GM04504 (cell line): ENCODE results near the gene ARHGAP6.
A peak's percentile ranks its signal among the peaks of the same experiment; 100 is the strongest.

Source experiments
- DNase-seq: peaks from one replicate; pipeline ENCODE4 v3.0.0-alpha.2; 2012; ENCODE audit warnings: low read depth

The ARHGAP6 gene

DNA sequence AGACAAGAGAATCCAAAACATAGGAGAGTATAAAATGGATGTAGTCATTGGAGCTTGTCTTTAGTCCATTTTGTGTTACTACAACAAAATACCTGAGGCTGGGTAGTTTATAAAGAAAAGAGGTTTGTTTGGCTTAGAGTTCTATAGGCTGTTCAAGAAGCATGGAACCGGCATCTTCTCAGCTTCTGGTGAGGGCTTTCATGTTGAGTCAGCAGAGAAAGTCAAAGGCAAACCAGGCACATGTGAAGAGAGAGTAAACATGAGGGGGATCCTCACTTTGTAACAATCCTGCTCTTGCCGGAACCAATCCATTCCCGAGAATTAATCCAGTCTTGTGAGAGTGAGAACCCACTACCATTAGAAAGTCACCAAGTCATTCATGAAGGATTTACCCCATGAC is 562.7 kb downstream of the ARHGAP6 start:
- DNase-seq, result no peak

DNA sequence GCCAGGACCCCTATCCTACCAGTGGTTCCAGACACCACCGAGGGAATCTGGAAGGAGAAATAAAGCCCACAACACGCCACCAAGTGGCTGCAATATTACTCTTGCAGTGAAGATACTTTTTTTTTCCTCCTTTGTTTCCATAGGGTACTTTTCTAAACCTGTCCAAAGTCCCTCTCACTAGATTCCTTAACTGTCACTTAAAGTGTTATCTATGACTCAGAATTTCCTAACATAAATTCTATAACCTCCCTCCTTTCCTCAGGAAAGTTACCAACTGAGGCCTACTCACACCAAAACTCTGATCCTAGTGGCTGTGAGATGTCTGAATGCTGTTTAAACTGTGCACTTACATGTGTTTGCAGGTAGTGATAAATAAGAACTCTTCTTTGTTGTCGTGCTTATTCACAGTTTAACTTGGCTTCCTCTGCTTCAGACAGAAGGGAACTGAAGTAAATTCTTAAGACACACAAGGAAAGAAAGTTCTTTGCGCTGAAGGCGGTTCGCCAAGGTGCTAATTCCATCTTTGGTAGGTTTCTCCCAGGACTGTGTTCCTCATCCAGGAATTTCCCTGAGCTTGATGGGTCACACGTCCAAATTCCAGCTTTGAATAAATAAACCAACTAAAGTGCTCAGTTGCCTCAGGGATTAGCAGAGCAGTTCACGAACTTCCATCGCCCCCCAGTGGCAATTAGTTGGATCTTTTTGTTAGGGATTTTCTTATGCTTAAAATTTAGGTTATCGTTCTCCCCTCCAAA is 565.3 kb downstream of the ARHGAP6 start:
- peak; percentile 33 for DNase-seq

DNA sequence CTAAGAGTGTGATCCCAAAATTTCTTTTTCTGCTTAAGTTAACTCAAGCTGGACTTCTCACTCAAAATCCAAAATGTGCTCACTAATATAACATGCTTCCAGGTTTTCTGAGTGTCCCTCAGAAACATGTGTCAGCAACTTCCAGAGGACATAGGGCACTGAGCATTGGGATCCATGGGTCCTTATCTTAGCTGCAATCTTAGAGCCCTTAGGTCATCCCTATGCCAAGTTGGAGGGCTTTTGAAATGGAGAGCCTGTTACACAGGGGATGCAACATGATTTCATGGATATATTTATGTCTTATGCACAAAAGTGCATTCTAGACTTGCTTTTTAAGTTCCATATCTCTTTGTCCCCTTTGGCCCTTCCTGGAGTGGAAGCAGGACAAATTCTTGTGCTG is 566.3 kb downstream of the ARHGAP6 start:
- no peak for DNase-seq

DNA sequence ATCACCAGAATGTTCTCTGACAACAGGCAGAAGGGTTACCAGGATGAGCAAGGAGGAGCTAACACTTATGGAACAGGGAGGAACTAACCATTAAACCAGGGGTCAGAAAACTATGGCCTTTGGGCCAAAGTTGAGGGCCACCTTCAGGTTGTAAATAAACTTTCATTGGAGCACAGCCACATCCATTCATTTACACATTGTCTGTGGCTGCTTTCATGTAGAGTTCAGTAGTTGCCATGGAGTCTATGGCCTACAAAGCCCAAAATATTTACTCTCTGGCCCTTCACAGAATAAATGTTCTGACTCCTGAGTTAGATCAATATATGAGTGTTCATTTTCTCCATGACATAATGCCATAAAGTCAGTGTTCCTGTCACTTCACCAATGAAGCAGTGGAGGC is 567.8 kb downstream of the ARHGAP6 start:
- no peak for DNase-seq

DNA sequence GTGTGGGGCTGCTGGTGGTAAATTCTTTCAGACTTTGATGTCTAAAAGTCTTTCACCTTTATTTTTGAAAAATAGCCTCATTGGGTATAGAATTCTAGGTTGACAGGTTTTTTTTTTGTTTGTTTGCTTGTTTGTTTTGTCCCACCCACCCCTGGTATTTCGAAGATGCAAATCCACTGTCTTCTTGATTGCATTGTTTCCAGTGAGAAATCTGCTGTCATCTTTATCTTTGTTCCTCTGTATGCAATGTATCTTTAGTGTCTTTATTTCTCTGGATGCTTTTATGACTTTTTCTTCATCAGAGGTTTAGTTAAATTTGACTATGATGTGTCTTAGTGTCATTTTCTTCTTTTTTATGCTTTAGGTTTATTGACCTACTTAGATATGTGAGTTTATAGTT is 575.9 kb downstream of the ARHGAP6 start:
- no peak for DNase-seq
